Stimulated activated CD4-positive, alpha-beta T cell treated with anti-CD3 and anti-CD28 coated beads, Interleukin-4, amount 100 ng/mL, for 1 hour (primary cell): Measurements from ENCODE around the gene ACKR2.
A peak's percentile ranks its signal among the peaks of the same experiment; 100 is the strongest.
"Not testable (repeated sequence)": the region's sequence is repeated elsewhere in the genome, so short reads cannot be mapped to it uniquely, and the experiment has no call there.

ENCODE experiments used
- DNase-seq: peaks from one replicate; pipeline ENCODE4 v3.0.0-alpha.2; 2020

Gene ACKR2

DNA sequence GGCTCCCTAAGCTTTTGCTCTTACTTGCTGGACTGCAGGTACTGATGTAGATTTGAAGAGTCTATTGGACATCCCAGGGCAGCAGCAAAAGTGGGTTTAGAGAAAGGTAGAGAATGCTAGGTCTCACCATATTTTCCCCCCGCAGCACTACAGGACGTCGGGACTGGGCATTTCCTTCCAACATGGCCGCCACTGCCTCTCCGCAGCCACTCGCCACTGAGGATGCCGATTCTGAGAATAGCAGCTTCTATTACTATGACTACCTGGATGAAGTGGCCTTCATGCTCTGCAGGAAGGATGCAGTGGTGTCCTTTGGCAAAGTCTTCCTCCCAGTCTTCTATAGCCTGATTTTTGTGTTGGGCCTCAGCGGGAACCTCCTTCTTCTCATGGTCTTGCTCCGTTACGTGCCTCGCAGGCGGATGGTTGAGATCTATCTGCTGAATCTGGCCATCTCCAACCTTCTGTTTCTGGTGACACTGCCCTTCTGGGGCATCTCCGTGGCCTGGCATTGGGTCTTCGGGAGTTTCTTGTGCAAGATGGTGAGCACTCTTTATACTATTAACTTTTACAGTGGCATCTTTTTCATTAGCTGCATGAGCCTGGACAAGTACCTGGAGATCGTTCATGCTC, 55.2 kb downstream of the ACKR2 start:
- DNase-seq: no peak

DNA sequence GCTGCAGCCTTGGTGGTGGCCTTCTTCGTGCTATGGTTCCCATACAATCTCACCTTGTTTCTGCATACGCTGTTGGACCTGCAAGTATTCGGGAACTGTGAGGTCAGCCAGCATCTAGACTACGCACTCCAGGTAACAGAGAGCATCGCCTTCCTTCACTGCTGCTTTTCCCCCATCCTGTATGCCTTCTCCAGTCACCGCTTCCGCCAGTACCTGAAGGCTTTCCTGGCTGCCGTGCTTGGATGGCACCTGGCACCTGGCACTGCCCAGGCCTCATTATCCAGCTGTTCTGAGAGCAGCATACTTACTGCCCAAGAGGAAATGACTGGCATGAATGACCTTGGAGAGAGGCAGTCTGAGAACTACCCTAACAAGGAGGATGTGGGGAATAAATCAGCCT, 56.0 kb downstream of the ACKR2 start:
- no peak for DNase-seq

DNA sequence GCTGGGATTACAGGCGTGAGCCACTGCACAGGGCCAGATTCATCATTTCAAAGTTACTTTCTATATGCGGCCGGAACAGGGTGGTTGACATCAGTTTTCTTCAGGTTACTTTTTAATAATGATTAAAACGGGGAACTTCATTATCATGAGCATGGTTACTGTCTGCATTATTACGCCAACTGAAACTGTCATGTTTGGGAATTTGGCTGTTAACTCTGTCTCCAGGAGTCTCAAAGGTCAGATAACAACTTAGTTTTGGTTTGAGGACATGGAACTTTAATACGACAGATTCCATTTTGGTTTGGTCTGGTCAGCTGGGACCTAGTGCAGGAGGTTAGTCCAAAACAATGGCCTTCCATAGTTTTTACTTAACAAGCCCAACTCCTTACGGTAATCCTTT, 57.9 kb downstream of the ACKR2 start:
- DNase-seq: no peak

DNA sequence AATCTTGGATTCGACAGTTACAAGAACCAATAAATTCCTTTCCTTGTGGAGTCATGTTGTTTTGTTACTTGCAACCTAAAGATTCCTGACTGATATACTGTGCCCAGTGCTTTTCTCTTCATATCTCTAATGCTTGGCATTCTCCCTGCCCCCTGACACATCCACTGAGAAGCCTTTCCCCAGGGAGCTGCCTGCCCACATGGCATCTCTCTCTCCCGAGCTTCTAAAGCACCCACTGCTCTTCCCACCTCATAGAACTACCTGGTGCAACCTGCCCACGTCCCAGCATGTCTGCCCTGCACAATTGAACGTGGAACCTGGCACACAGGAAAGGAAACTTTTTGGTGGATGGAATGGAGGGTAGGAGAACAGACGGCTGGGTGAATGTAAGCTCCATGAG, 59.6 kb downstream of the ACKR2 start:
- DNase-seq: no peak

DNA sequence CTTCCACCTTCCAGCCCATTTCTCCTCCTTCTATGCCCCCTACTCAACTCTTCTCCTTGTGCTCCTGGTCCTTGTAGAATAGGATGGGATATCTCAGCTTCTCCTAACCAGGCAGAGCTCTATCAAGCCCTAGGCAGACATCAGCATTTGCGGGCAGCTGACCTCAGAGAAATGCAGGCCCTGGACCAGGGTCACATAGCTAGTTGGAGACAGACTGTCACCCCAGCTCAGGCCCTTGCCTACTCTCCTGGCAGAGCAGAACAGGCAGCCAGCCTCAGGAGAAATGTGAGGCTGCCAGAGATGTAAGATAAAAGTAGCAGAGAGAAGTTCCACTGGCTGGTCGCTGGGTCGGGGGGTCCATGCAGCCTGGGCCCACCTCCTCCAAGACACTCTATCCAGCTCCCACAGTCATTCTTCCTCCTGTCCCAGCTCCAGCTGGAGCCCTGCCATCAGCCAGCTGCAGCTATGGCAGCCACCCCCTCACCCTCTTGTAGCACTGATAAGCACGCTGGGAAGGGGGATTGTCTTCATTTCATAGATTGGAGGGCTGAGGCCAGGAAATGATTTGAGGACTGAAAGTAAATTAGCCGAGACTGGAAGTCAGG, 62.4 kb downstream of the ACKR2 start:
- no peak for DNase-seq

DNA sequence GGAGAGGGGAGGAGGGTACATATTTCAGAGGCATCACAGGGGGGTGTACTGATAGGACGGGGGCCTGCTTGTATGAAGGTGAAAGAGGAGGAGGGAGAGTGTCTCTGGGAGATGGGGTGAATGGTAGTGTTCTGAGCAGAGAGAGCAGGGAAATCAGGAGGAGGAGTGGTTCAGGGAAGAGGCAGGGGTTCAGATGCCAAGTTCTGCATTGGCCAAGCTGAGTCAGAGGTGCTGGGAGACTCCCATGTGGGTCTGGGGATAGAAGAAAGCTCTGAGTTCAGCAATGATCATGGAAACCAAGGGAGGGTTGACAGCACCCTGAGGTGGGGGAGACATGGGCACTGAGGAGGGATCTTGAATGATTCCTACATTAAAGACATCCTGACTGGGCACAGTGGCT, 63.5 kb downstream of the ACKR2 start:
- no peak for DNase-seq

DNA sequence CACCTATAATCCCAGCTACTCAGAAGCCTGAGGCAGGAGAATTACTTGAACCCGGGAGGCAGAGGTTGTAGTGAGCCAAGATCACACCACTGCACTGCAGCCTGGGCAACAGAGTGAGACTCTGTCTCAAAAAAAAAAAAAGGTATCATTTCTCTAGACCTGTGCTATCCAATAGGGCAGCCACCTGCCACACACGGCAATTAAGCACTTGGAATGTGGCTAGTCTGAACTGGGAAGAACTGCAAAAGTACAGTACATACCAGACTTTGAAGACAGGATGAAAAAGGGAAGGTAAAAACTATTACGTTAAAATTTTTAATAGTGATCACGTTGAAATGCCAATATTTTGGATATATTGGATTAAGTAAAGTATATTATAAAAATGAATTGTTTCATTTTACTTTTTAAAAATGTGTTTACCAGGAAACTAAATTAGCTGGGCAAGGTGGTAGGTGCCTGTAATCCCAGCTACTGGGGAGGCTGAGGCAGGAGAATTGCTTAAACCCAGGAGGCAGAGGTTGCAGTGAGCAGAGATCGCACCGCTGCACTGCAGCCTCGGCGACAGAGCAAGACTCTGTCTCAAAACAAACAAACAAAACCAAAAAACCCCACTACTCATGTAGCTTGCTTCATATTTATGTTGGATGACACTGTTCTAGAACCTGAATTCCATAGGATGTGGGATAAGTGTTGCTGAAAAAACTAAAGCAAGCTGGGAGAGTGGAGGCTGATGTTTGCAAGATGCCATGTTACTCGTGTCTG, 64.2 kb downstream of the ACKR2 start:
- no peak for DNase-seq

DNA sequence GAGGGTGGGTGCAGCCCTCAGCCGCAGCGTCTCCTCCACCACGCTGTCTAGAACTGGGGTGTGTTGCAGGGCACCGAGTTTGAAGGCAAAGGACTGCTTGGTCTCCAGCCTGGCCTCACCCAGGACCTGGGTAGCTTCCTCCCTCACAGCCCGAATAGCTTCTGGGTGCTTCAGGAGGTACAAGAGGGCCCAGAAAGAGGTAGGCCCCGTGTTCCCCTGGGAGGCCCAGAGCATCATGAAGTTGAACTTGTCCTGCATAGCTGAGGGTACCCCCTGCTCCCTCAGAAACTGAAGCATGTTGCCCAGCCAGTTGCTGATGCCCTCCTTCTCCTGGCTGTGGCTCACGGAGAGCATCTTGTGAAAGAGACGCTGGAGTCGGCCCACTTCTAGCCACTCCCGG, 65.5 kb downstream of the ACKR2 start:
- no peak for DNase-seq

DNA sequence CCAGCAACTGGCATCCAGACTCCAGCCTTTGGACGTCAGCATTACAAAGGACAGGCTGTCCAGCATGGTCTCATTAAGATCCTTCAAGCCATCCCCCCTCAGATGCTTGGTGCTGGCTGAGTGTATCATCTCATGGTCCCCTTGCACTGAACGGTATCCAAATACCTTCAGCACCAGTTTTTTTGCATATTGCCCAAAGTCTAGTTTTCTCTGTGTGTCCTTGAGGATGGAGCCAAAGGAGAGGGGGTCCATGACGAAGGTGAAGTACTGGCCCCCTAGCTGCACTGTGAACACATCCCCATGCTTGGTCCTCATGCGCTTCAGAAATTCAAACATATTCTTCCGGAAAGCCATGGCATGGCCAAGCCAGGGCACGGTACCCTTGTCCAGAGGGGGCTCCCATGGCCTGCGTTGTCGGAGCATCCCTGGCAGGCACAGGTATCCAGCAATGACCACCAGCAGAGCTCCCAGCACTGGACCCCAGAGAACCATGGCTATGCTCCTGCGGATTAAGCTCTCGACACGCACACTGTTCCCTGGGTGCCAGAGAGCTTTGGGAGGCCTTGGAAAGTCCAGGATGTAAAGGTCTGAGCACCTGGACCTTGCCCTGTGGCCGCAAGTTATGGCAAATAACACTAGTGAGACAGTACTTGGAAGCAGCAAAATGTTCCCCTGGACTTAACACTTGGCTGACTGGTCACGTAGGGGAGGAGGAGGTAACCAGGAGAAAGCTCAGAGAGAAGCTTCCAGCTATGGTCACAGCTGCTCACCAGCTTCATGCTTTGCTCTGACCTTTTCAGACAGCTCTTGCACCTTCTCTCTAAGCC, 66.3 kb downstream of the ACKR2 start, which contains the start of gene CYP8B1:
TSS of gene CYP8B1 (minus strand) at position 555 of the 827 bp plus-strand sequence. CDS start at position 492, 63 bp downstream.
- DNase-seq: no peak

DNA sequence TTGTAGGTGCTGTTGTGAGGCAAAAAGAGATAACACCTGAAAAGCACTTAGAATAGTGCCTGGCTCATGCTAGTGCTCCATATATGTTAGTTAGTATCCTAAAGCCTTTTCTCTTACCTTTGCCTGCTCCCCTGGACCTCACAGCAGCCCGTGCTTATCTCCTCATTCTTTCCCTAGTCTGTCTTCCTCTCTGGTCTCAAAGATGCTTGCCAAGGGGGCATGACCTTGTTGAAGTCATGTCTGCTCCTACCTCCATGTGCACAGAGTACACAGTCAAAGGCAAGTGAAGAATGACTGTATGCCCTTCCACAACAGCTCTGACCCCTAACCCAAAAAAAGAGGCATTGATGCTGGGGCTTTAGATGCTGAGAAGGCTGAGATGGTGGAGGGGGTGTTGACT, 67.2 kb downstream of the ACKR2 start:
- no peak for DNase-seq

DNA sequence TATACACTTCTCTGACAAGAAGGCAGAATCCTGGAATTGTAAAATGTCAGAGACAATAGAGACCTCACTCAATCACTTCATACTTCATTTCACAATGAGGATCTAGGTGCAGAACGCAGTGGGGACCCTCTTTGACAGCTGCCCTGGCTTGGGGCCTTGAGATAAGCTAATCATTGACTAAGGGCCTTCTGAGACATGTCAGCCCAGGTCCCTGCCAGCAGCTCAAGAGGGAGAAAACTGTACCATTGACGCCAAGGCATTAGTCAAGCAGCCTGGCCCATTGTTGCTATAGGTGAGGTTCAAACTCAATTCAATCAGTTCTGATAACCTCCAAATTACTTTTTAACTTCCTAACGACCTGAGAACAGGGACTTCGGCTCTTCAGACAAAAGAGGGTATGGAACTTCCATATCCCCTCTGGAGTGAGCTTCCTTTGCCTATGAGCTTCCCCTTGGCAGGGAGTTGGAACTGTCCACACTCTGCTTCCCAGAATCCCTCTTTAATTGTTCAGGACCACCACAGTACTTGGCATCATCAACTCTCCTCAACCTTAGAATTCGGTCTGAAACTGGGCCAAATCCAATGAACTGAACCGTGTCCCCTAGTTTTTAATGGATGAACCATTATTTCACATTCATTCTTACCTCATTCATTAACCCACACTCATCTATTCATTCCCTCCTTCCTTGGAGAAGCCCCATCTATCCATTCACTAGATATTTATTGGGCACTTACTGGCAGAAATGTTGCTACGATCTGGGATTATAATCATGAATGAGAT, 67.9 kb downstream of the ACKR2 start:
- DNase-seq: no peak

DNA sequence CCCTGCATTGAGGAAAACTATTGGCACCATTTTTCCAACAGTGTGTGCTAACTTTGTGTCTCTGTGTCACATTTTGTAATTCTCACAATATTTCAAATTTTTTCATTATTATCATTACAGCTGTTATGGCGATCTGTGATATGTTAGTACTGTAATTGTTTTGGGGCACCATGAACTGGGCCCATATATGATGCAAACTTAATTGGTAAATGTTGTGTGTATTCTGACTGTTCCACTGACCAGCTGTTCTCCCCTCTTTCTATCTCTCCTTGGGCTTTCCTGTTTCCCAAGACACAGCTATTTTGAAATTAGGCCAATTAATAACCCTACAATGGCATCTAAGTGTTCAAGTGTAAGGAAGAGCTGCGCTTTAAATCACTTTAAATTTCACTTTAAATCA, 68.6 kb downstream of the ACKR2 start:
- no peak for DNase-seq

DNA sequence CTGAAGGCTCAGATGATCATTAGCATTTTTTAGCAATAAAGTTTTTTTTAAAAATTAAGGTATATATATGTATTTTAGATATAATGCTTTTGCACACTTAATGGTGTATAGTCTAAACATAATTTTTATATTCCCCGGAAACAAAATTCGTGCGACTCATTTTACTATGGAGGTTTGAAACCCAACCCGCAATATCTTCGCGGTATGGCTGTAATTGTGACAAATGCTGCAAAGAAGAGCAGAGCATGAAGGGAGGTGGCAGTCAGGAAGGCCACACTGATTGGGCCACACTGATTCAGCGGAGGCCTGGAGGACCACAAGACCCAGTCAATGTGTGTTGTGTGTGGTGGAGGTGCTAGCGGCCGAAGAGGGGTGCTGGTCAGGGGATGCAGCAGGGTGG, 70.9 kb downstream of the ACKR2 start:
- no peak for DNase-seq

DNA sequence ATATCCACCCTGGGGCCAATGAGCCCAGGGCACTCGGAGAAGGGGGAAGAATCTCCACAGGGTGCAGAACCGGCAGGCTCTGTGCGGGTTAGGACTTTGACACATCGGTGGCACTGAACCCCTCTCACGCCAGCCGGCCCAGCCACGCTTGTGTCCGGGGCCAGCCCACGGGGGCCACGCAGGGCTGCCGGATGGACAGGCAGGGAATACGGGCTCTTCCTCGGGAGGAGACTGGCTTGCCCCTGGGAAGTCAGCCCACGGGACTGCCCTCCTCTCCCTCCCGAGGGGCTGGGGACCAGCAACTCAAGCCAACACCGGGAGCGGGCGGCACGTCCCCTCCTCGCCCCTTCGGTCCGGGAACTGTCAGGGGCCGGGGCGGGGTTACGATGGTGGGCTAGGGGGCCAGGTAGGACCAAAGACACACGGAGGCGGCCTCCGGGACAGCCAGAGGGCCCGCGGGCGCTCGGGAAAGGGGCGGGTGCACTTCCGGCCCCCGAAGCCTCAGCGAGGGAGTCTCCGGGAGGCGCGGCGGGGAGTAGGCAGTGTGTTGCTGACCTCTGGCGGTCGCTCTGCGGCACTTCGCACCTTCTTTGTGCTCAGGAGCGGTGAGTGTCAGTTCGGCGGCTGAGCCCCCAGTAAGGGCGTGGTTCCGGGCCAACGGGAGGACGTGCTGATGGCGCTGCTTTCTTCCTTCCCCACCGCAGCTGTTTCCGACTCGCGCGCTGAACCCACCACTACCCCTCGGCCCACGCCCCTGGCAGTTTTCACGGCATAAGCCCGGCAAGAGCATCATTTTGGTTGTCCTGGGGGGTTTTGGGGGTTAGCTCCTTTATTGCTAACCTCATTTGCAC, 71.6 kb downstream of the ACKR2 start:
- DNase-seq: peak; percentile 84

DNA sequence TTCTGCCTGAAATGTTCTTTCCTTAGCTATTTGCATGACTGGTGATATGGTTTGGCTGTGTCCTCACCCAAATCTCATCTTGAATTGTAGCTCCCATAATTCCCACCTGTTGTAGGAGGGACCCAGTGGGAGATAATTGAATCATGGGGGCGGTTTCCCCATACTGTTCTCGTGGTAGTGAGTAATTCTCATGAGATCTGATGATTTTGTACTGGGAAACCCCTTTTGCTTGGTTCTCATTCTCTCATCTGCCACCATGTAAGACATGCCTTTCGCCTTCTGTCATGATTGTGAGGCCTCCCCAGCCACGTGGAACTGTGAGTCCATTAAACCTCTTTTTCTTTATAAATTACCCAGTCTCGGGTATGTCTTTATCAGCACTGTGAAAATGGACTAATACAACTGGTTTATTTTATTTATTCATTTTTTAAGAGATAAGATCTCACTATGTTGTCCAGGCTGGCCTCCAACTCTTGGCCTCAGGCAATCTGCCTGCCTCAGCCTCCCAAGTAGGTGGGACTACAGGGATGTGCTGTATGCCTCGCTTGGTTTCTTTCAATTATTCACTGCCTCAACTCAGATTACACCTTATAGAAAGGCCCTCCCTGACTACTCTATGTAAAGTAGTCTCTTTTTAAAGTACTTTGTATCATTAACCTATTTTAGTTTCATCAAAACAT, 74.1 kb downstream of the ACKR2 start:
- not testable (repeated sequence) for DNase-seq

DNA sequence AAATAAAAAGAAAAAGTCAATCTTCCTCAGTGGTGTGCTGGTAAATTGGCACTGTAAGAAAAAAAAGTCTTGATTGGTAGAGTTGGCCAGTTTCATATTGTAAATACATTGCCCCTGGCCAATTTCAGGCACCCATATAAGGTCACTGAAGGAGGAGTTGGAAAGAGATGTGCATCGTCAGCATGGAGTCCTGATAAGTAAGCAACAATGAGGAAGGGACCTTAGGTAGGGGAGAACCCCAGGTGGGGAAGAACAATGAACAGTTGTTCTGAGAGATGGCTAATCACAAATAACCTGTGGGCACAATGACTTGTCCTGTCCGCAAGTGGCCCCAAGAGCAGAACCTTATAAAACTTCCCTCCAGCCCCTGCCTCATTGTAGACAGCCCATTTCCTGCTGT, 75.1 kb downstream of the ACKR2 start:
- no peak for DNase-seq

DNA sequence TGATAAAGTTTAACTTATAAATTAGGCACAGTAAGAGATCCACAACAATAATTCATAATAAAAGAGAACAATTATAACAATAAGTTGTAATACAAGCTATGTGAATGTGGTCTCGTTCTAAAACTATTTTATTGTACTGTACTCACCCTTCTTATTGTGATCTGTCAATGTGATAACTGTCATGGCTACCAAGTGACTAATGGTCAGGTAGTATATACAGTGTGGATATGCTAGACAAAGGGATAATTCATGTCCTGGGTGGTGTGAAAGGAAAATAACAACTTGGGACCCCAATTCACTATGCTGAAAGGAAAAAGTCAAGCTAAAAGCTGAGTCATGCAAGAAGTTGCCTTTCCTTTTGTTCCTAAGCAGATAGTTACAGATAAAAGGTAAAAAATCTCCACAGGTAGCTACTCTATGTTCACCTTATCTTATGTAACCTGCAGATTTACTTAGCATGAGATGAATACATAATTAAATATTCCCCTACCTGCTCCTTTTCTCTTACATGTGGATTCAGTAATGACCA, 77.1 kb downstream of the ACKR2 start:
- DNase-seq: no peak

DNA sequence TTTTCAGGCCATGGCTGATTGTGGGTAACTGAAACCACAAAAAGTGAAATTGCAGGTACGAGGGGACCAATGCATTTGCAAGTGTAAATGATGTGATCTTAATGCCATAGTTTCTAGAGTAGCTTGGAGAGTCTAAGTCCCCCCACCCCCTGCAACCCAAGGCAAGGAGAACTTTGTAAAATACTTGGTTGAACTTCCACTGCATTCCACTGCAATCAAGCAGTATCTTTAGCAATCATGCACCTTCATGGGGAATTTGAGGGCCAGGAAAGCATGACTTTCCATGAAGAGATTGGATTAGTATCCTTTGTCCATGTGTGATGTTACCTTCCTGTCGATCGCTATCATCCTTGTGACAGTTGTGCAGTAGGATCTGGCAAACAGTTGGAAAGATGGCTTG, 77.8 kb downstream of the ACKR2 start:
- DNase-seq: no peak

DNA sequence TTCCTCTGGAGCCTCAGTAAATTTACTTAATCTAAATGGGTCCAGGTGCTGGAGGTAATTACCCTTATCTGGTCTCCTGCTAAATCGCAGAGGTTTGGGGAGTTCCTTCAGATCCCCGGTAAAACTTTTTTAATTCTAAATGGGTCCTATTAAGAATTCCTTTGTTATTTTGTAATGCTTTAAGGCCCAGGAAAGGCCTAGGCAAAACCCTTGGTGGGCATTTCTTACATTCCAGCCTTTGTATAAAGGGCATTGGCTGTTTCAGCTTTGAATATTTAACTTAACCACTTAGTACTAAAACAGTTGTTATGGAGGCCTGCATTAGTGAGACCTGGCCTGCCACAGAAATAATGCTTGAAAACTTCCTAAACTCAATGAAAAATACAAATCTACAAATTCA, 81.8 kb downstream of the ACKR2 start:
- no peak for DNase-seq

DNA sequence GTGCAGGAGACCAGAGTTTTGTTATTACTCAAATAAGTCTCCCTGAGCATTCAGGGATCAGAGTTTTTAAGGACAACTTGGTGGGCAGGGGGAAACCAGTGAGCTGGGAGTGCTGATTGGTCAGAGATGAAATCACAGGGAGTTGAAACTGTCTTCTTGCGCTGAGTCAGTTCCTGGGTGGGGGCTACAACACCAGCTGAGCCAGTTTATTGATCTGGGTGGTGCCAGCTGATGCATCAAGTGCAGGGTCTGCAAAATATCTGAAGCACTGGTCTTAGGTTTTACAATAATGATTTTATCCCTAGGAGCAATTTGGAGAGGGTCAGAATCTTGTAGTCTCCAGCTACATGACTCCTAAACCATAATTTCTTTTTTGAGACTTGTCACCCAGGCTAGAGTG, 82.9 kb downstream of the ACKR2 start:
- DNase-seq: no peak

DNA sequence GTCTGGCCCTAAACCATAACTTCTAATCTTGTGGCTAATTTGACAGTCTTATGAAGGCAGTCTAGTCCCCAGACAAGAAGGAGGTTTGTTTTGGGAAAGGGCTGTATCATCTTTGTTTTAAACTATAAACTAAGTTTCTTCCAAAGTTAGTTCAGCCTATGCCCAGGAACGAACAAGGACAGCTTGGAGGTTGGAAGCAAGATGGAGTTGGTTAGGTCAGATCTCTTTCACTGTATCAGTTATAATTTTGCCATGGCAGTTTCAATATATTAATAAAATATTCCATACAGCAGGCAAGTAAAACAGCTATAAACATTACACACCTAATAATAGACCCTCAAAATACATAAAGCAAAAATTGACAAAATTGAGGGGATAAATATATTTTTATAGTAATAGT, 83.6 kb downstream of the ACKR2 start:
- no peak for DNase-seq
